K562 (cell line): ENCODE results near the gene RHOB. TPM values are rescaled to one million over a fixed set of nuclear protein-coding genes. Genes with fewer than 3 reads are reported as not detected.

Experiments
- ATAC-seq: fragments of 200-7000 bp; cut with Tn5 transposase; 3 replicates; pipeline ENCODE4 v1.9.1; 2020; ENCODE audit warnings: moderate library complexity
- BruUV-seq: library from RNA; stranded (reverse); fragments of 400-500 nt; replicated peaks from 2 replicates; lab custom pipeline; 2021; lab: Mats Ljungman, UMichigan
- CTCF ChIA-PET: fragments of 300-600 bp; formaldehyde crosslinking; extraction: SDS; loops from one replicate; lab custom pipeline; 2021; ENCODE audit warnings: low intra/inter-chr PET ratio; lab: Yijun Ruan, JAX
- POLR2A ChIA-PET: fragments of 300-600, 350-650 bp; sonication (Branson Sonifier 250); formaldehyde crosslinking; extraction: SDS; loops from one replicate; lab custom pipeline; 2021; ENCODE audit warnings: antibody characterized with exemption, inconsistent platforms; lab: Yijun Ruan, JAX
- DNase-seq, 4 experiments: peaks; one replicate each; pipeline versions ENCODE4 v3.0.0 to v3.0.0-alpha.2; 2011 to 2018; ENCODE audit warnings: low spot score in 3 of 4, mixed read lengths in 3 of 4; ENCODE audit errors: extremely low read depth in 1 of 4
- FAIRE-seq: peaks from 2 replicates; lab custom pipeline; 2011; peaks lifted over from hg19 to GRCh38; lab: Jason Lieb, UNC
- H2AFZ ChIP-seq: 2 replicates; pipeline ENCODE4 v1.6.0; 2011; ENCODE audit warnings: low read depth, low read length, control low read depth, inconsistent platforms
- H3K27ac ChIP-seq: fragments of 200-600 bp; 3 replicates; pipeline ENCODE4 v1.8.0; 2011; ENCODE audit warnings: low read depth, mild to moderate bottlenecking, control low read depth, inconsistent platforms, low read length, moderate library complexity, mixed read lengths; ENCODE audit errors: extremely low read depth
- H3K27me3 ChIP-seq, 2 experiments: fragments of 300-600 bp in 1 of 2; 2 replicates in 1 of 2; 3 replicates in 1 of 2; pipeline versions ENCODE4 v1.6.0 to v1.8.0; 2011; ENCODE audit warnings: inconsistent platforms in 2 of 2, low read length in 2 of 2, mild to moderate bottlenecking in 1 of 2, mixed read lengths in 1 of 2, moderate library complexity in 1 of 2; ENCODE audit not compliant: control insufficient read depth in 2 of 2, insufficient read depth in 2 of 2
- H3K36me3 ChIP-seq: fragments of 300-600 bp; 3 replicates; pipeline ENCODE4 v1.8.0; 2011; ENCODE audit warnings: mild to moderate bottlenecking, low read length, inconsistent platforms; ENCODE audit not compliant: control insufficient read depth, insufficient read depth
- H3K4me1 ChIP-seq, 2 experiments: fragments of 200-600 bp in 1 of 2; replicated peaks in 1 of 2; 2 replicates in 1 of 2; 3 replicates in 1 of 2; pipeline versions ENCODE4 v1.5.1 to v1.8.0; 2011; ENCODE audit warnings: inconsistent platforms in 2 of 2, low read length in 2 of 2, mild to moderate bottlenecking in 1 of 2, mixed read lengths in 1 of 2, moderate library complexity in 1 of 2; ENCODE audit not compliant: control insufficient read depth in 2 of 2, insufficient read depth in 2 of 2
- H3K4me2 ChIP-seq: 2 replicates; pipeline ENCODE4 v1.6.1; 2011; ENCODE audit warnings: low read length, control low read depth, inconsistent platforms, mixed read lengths; ENCODE audit not compliant: insufficient read depth
- H3K4me3 ChIP-seq: fragments of 200-600 bp; sonication (generic), shearing (Covaris generic); 2 replicates; pipeline ENCODE4 v1.5.1; 2016; ENCODE audit warnings: control low read depth, inconsistent platforms
- H3K79me2 ChIP-seq: fragments of 200-600 bp; 3 replicates; pipeline ENCODE4 v1.8.0; 2011; ENCODE audit warnings: low read length, inconsistent platforms; ENCODE audit not compliant: control insufficient read depth, insufficient read depth
- H3K9ac ChIP-seq, 2 experiments: 2 replicates each; pipeline versions ENCODE4 v1.6.0 to v1.6.1; 2011; ENCODE audit warnings: low read depth in 2 of 2, low read length in 2 of 2, control low read depth in 1 of 2, inconsistent platforms in 1 of 2, mild to moderate bottlenecking in 1 of 2, mixed read lengths in 1 of 2; ENCODE audit not compliant: insufficient read depth in 1 of 2
- H3K9me1 ChIP-seq: one replicate; pipeline ENCODE4 v1.6.0; 2011; ENCODE audit warnings: inconsistent platforms, mild to moderate bottlenecking, low read length, moderate library complexity; ENCODE audit not compliant: control insufficient read depth, insufficient read depth
- H3K9me3 ChIP-seq: replicated peaks from 2 replicates; pipeline ENCODE4 v1.5.1; 2011; ENCODE audit warnings: low read depth, low read length, inconsistent platforms; ENCODE audit not compliant: control insufficient read depth, insufficient read depth
- H4K20me1 ChIP-seq: replicated peaks from 2 replicates; pipeline ENCODE4 v1.6.1; 2011; ENCODE audit warnings: low read length, inconsistent platforms, mixed read lengths; ENCODE audit not compliant: control insufficient read depth, insufficient read depth
- ESRRB ChIP-seq: fragments of 250-450 bp; sonication (Bioruptor Pico); IDR thresholded peaks from 2 replicates; pipeline ENCODE4 v1.5.0; 2020; ENCODE audit warnings: mild to moderate bottlenecking, moderate library complexity, borderline replicate concordance
- FOXK2 ChIP-seq, 2 experiments: fragments of 450-650 bp; IDR thresholded peaks in 1 of 2; conservative IDR thresholded peaks in 1 of 2; 2 replicates each; pipeline ENCODE4 v1.6.1; 2016; ENCODE audit warnings: low read depth in 2 of 2, mild to moderate bottlenecking in 1 of 2
- RAD21 ChIP-seq, 2 experiments: fragments of 250-450 bp in 1 of 2; fragments of 450-650 bp in 1 of 2; sonication (Bioruptor Pico) in 1 of 2; formaldehyde crosslinking in 1 of 2; IDR thresholded peaks in 1 of 2; conservative IDR thresholded peaks in 1 of 2; 2 replicates each; pipeline versions ENCODE4 v1.4.0 to v1.8.0; 2020 to 2022; ENCODE audit warnings: mild to moderate bottlenecking in 2 of 2, moderate library complexity in 1 of 2
- TSC22D4 ChIP-seq: fragments of 450-650 bp; IDR thresholded peaks from 2 replicates; pipeline ENCODE4 v1.6.1; 2016; ENCODE audit warnings: missing genetic modification characterization, missing biosample characterization, control low read depth
- ZNF24 ChIP-seq: fragments of 450-650 bp; IDR thresholded peaks from 2 replicates; pipeline ENCODE4 v1.6.1; 2016
- ZNF561 ChIP-seq: fragments of 450-650 bp; formaldehyde crosslinking; conservative IDR thresholded peaks from 2 replicates; pipeline ENCODE4 v1.4.0; 2020; ENCODE audit warnings: mild to moderate bottlenecking, moderate library complexity
- WGBS: fragments of 100-300 bp; shearing (Covaris generic); methylation state at CpG from one replicate; pipeline ENCODE4 v1.1.6; 2016; ENCODE audit warnings: low coverage, mixed read lengths; ENCODE audit not compliant: insufficient coverage; ENCODE audit errors: missing lambda C conversion rate; 5-methylcytosine and 5-hydroxymethylcytosine counted together
- in situ Hi-C: fragments of 300-500 bp; cut with MboI; formaldehyde crosslinking; loops from 4 replicates; pipeline ENCODE4 v1.15.0; 2018; ENCODE audit warnings: inconsistent platforms, mixed read lengths
- intact Hi-C: fragments of 100-400 bp; cut with micrococcal nuclease; formaldehyde crosslinking; loops from 2 replicates; pipeline ENCODE4 v1.14.2; 2022
- polyA plus RNA-seq, 8 experiments: library from polyadenylated mRNA; depleted of rRNA in 4 of 8; stranded (reverse) in 5 of 8; unstranded in 3 of 8; fragments of >200 nt; fragmentation: Nextera tagmentation in 2 of 8; fragmentation: Illumina TruSeq in 1 of 8; extraction: Ambion mirVana in 2 of 8; extraction: Trizol in 1 of 8; gene quantifications; 2 replicates each; pipeline versions ENCODE4 v1.2.1 to v1.2.3, GENCODE V29; 2011 to 2014; ENCODE audit warnings: inconsistent platforms in 1 of 8, missing spikeins in 1 of 8
- total RNA-seq, 7 experiments: library from RNA; depleted of rRNA in 6 of 7; stranded (reverse); fragments of >200 nt in 6 of 7; fragmentation: Illumina TruSeq in 2 of 7; extraction: Trizol in 2 of 7; gene quantifications; 2 replicates each; pipeline versions ENCODE4 v1.2.1 to v1.2.3, GENCODE V29; 2011 to 2021; ENCODE audit warnings: low replicate concordance in 1 of 7
- TF ChIP-seq, protein P1 (sequence below), 3 experiments: IDR thresholded peaks in 2 of 3; conservative IDR thresholded peaks in 1 of 3; 2 replicates each; pipeline ENCODE4 v1.5.1; 2011 to 2012; ENCODE audit warnings: low read length in 3 of 3, mild to moderate bottlenecking in 3 of 3, control low read depth in 2 of 3, improper control_type of control experiment in 1 of 3, inconsistent platforms in 1 of 3, low read depth in 1 of 3, mixed read lengths in 1 of 3, moderate library complexity in 1 of 3; ENCODE audit not compliant: insufficient read depth in 2 of 3
- TF ChIP-seq, protein P2 (sequence below), 2 experiments: fragments of 450-650 bp; formaldehyde crosslinking in 1 of 2; IDR thresholded peaks; 2 replicates each; pipeline versions ENCODE4 v1.4.0 to v1.6.1; 2014 to 2020; ENCODE audit warnings: mild to moderate bottlenecking in 2 of 2, borderline replicate concordance in 1 of 2, low read depth in 1 of 2
- TF ChIP-seq, protein P3 (sequence below): fragments of 450-650 bp; formaldehyde crosslinking; IDR thresholded peaks from 2 replicates; pipeline ENCODE4 v1.4.0; 2020; ENCODE audit warnings: mild to moderate bottlenecking, moderate library complexity

RHOB gene
- total and polyA plus RNA-seq, 9 of the 15 experiments (the other 6 are each of a cell fraction or from before 2014, with no cell fraction given), result 0.07 to 4.8 (median 1.1) TPM

DNA sequence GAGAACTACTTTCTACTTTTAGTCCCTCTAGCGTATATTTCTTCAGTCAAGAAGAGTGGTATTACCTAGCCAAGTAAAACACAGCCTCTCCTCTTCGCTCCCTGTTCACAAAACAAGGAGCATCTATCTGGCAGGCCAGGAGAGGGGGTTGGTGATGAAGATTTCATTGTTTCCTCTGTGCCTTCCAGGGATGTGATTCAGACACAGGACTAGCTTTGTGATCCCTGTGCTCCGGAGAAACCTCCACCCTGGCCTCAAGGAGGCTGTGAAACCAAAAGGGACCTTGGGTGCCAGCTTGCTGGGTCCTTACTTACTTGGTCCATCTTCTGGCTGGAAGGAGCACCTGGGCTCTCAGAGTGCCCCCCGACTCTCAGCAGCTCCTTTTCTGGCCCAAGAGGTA lies 5.7 kb downstream of the RHOB start:
- in situ Hi-C loops, result no loop called here
- H3K79me2 ChIP-seq, result no peaks in the 10 kb centered on the region
- H3K4me3 ChIP-seq, result no peak overlapping the region
- no TSS peak for BruUV-seq
- ChIA-PET CTCF (interaction anchor here (0.7 to 1.3 kb wide), 2 partner anchors 183 to 461 kb away, joined by 3 read pairs; no protein-coding TSS in a partner anchor), POLR2A (interaction anchor here (0.6 to 1.2 kb wide), 2 partner anchors 13 to 91 kb away, joined by 3 to 5 read pairs; no protein-coding TSS in a partner anchor)
- ATAC-seq (no peak; the same call in 2 of the 3 replicates), FAIRE-seq (no peak), DNase-seq (no peak)
- no peaks in the 10 kb centered on the region for H3K9me1 ChIP-seq
- no peak overlapping the region for H2AFZ ChIP-seq
- H3K9me3 ChIP-seq, result no peaks in the 10 kb centered on the region
- intact Hi-C loops, result no loop called here
- no peaks in the 10 kb centered on the region; the same call in 2 of the 3 replicates for H3K36me3 ChIP-seq
- peaks cover under 1 to 8% of the 10 kb centered on the region in 2 experiments; a peak in 3 of 5 replicates for H3K27me3 ChIP-seq
- H3K27ac ChIP-seq, result no peak overlapping the region
- H4K20me1 ChIP-seq, result no peaks in the 10 kb centered on the region
- peaks cover 0 to 6% of the 10 kb centered on the region in 2 experiments; a peak in 2 of 5 replicates for H3K4me1 ChIP-seq
- WGBS, result 0% methylated on average over 4 of the region's 4 CpGs
- no peak overlapping the region for H3K9ac ChIP-seq
- no peak overlapping the region for H3K4me2 ChIP-seq
- no peak for TF ChIP-seq ESRRB (CRISPR knock-in tag)
- TF ChIP-seq ZNF24, result no peak
- TF ChIP-seq, protein P1, sequence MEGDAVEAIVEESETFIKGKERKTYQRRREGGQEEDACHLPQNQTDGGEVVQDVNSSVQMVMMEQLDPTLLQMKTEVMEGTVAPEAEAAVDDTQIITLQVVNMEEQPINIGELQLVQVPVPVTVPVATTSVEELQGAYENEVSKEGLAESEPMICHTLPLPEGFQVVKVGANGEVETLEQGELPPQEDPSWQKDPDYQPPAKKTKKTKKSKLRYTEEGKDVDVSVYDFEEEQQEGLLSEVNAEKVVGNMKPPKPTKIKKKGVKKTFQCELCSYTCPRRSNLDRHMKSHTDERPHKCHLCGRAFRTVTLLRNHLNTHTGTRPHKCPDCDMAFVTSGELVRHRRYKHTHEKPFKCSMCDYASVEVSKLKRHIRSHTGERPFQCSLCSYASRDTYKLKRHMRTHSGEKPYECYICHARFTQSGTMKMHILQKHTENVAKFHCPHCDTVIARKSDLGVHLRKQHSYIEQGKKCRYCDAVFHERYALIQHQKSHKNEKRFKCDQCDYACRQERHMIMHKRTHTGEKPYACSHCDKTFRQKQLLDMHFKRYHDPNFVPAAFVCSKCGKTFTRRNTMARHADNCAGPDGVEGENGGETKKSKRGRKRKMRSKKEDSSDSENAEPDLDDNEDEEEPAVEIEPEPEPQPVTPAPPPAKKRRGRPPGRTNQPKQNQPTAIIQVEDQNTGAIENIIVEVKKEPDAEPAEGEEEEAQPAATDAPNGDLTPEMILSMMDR (IDR thresholded peaks at IDR 0.05 in 2 of 3, conservative IDR thresholded peaks at IDR 0.05 in 1 of 3; ENCODE audit: insufficient read depth in 2 of 3, low read depth in 1 of 3, low read length in 3 of 3), result peak in 2 of 3 experiments; percentile 12 to 36; a peak in 2 of 6 replicates
- no peak for TF ChIP-seq TSC22D4
- TF ChIP-seq, protein P2, sequence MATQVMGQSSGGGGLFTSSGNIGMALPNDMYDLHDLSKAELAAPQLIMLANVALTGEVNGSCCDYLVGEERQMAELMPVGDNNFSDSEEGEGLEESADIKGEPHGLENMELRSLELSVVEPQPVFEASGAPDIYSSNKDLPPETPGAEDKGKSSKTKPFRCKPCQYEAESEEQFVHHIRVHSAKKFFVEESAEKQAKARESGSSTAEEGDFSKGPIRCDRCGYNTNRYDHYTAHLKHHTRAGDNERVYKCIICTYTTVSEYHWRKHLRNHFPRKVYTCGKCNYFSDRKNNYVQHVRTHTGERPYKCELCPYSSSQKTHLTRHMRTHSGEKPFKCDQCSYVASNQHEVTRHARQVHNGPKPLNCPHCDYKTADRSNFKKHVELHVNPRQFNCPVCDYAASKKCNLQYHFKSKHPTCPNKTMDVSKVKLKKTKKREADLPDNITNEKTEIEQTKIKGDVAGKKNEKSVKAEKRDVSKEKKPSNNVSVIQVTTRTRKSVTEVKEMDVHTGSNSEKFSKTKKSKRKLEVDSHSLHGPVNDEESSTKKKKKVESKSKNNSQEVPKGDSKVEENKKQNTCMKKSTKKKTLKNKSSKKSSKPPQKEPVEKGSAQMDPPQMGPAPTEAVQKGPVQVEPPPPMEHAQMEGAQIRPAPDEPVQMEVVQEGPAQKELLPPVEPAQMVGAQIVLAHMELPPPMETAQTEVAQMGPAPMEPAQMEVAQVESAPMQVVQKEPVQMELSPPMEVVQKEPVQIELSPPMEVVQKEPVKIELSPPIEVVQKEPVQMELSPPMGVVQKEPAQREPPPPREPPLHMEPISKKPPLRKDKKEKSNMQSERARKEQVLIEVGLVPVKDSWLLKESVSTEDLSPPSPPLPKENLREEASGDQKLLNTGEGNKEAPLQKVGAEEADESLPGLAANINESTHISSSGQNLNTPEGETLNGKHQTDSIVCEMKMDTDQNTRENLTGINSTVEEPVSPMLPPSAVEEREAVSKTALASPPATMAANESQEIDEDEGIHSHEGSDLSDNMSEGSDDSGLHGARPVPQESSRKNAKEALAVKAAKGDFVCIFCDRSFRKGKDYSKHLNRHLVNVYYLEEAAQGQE (IDR thresholded peaks at IDR 0.05; ENCODE audit: borderline replicate concordance), result peak; percentile 31; the same call in 1 of the 2 replicates
- TF ChIP-seq, protein P2 (CRISPR knock-in tag; IDR thresholded peaks at IDR 0.05; ENCODE audit: low read depth), result no peak
- TF ChIP-seq FOXK2 (conservative IDR thresholded peaks at IDR 0.05 in 1 of 2, IDR thresholded peaks at IDR 0.05 in 1 of 2; ENCODE audit: low read depth in 2 of 2), result no peak
- TF ChIP-seq, protein P3, sequence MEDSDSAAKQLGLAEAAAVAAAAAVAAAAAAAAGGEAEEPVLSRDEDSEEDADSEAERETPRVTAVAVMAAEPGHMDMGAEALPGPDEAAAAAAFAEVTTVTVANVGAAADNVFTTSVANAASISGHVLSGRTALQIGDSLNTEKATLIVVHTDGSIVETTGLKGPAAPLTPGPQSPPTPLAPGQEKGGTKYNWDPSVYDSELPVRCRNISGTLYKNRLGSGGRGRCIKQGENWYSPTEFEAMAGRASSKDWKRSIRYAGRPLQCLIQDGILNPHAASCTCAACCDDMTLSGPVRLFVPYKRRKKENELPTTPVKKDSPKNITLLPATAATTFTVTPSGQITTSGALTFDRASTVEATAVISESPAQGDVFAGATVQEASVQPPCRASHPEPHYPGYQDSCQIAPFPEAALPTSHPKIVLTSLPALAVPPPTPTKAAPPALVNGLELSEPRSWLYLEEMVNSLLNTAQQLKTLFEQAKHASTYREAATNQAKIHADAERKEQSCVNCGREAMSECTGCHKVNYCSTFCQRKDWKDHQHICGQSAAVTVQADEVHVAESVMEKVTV (CRISPR knock-in tag), result 0 out of 2 replicates have a peak, but pooled peaks have one; percentile 28
- peak; percentile 37 to 56 for TF ChIP-seq RAD21 (CRISPR knock-in tag; conservative IDR thresholded peaks at IDR 0.05 in 1 of 2, IDR thresholded peaks at IDR 0.05 in 1 of 2)
- no peak for TF ChIP-seq ZNF561 (CRISPR knock-in tag)
